Ovary (tissue), 9 donors: ENCODE results near the gene CD101. TPM values are rescaled to one million over a fixed set of nuclear protein-coding genes. Genes with fewer than 3 reads are reported as not detected.
A peak's percentile ranks its signal among the peaks of the same experiment; 100 is the strongest.
"Not testable (repeated sequence)": the region's sequence is repeated elsewhere in the genome, so short reads cannot be mapped to it uniquely, and the experiment has no call there.

Experiments
- DNase-seq, 5 donors: peaks; one replicate each; pipeline ENCODE4 v3.0.0-alpha.2; 2019 to 2020
- H3K27ac ChIP-seq, 2 donors: fragments of 200-600 bp; one replicate each; pipeline versions ENCODE4 v1.5.1 to v1.8.0; 2019 to 2022
- H3K27me3 ChIP-seq: fragments of 200-600 bp; one replicate; pipeline ENCODE4 v1.8.0; 2022
- H3K36me3 ChIP-seq: fragments of 200-600 bp; sonication (generic); one replicate; pipeline ENCODE4 v1.5.1; 2019
- H3K4me1 ChIP-seq: one replicate; pipeline ENCODE4 v1.8.1; 2013; ENCODE audit warnings: mild to moderate bottlenecking, moderate library complexity; ENCODE audit not compliant: insufficient read depth
- H3K4me3 ChIP-seq: fragments of 200-600 bp; sonication (generic); one replicate; pipeline ENCODE4 v1.5.1; 2017
- H3K9me3 ChIP-seq, 2 donors: fragments of 200-600 bp in 1 of 2; sonication (generic) in 1 of 2; one replicate each; pipeline versions ENCODE4 v1.5.1 to v1.8.1; 2013 to 2019; ENCODE audit warnings: mild to moderate bottlenecking in 1 of 2, moderate library complexity in 1 of 2
- CTCF ChIP-seq, 3 donors: fragments of 450-650 bp in 2 of 3; fragments of 200-600 bp in 1 of 3; IDR thresholded peaks; one replicate each; pipeline versions ENCODE4 v1.5.1 to v1.8.0; 2016 to 2022; ENCODE audit warnings: antibody characterized with exemption in 3 of 3, mild to moderate bottlenecking in 1 of 3
- EP300 ChIP-seq: sonication (generic); formaldehyde crosslinking; IDR thresholded peaks from one replicate; pipeline ENCODE4 v1.6.1; 2017; ENCODE audit warnings: antibody characterized with exemption
- POLR2A ChIP-seq: fragments of 450-650 bp; IDR thresholded peaks from one replicate; pipeline ENCODE4 v1.6.1; 2017; ENCODE audit warnings: antibody characterized with exemption, mild to moderate bottlenecking, moderate library complexity
- WGBS, 3 donors: extraction: QIAGEN DNeasy Blood & Tissue Kit in 1 of 3; methylation state at CpG; one replicate each; pipeline versions ENCODE4 v1.1.5 to v1.1.7; 2013 to 2017; 5-methylcytosine and 5-hydroxymethylcytosine counted together
- intact Hi-C, 4 donors: fragments of 100-400 bp; cut with DNase I; formaldehyde crosslinking; loops; one replicate each; pipeline versions ENCODE4 v1.11.0 to v1.15.1; 2022 to 2023
- polyA plus RNA-seq, 2 donors: library from polyadenylated mRNA; stranded (reverse); fragments of 200-250 nt in 1 of 2; fragments of 350-450 nt in 1 of 2; fragmentation: Illumina TruSeq in 1 of 2; extraction: RNeasy Lipid Tissue Mini Kit (QIAGEN cat#74804) in 1 of 2; gene quantifications; one replicate each; pipeline ENCODE4 v1.2.3, GENCODE V29; 2013 to 2014
- total RNA-seq, 7 donors: library from RNA; depleted of rRNA in 2 of 7; stranded (reverse); fragments of >200 nt in 2 of 7; fragmentation: NEBNext Ultra II Directional in 3 of 7; extraction: Animal tissue kit (Norgen Biotek cat#: 25700) in 3 of 7; gene quantifications; one replicate each; pipeline versions ENCODE4 v1.1.0 to v1.2.4, GENCODE V29; 2016 to 2023
- donor health status: DM: no; HTN: no; CAD: no; lungs with moderate emphysema.
- donor health status: DM: no; HTN: no; CAD: no.
- donor health status: Bipolar disorder and iron deficiency.
- donor health status: DM: yes; HTN: yes; CAD: no.
- donor health status: DM: no; HTN: no; CAD: no.
- donor health status: DM: yes; HTN: yes; CAD: no.

The CD101 gene
- total and polyA plus RNA-seq, 9 donors, result 0.30 to 1.6 (median 1.1) TPM

GRCh38 chr1:116971965-116972673 is 29.4 kb upstream of the CD101 start:
- intact Hi-C loops, result no loop called here
- no peaks in the 10 kb centered on the region for H3K27me3 ChIP-seq
- no peak for DNase-seq
- H3K27ac ChIP-seq, result no peak overlapping the region
- TF ChIP-seq EP300 (no peak), POLR2A (no peak), CTCF (IDR thresholded peaks at IDR 0.05) (no peak)
- WGBS, 3 donors, result 86 to 93% (median 91%) methylated on average over 6 of the region's 6 CpGs
- no peaks in the 10 kb centered on the region for H3K4me1 ChIP-seq
- H3K36me3 ChIP-seq, result no peaks in the 10 kb centered on the region
- H3K9me3 ChIP-seq, result peaks cover 0 to 3% of the 10 kb centered on the region in 2 donors
- H3K4me3 ChIP-seq, result no peak overlapping the region

- intact Hi-C loops, result no loop called here
- DNase-seq, result no peak
- WGBS, 3 donors, result 49 to 65% (median 52%) methylated on average over 2 of the region's 2 CpGs
- no peaks in the 10 kb centered on the region for H3K27me3 ChIP-seq
- no peaks in the 10 kb centered on the region for H3K4me1 ChIP-seq
- H3K36me3 ChIP-seq, result no peaks in the 10 kb centered on the region
- peaks cover 0 to 3% of the 10 kb centered on the region in 2 donors for H3K9me3 ChIP-seq
- no peak overlapping the region for H3K27ac ChIP-seq
- TF ChIP-seq CTCF (IDR thresholded peaks at IDR 0.05) (no peak), EP300 (no peak), POLR2A (no peak)
- no peak overlapping the region for H3K4me3 ChIP-seq
Measured at GRCh38 chr1:116972674-116973030, 28.9 kb upstream of the CD101 start.

GRCh38 chr1:116980309-116980708 is 21.3 kb upstream of the CD101 start:
- DNase-seq, H3K4me1 ChIP-seq, intact Hi-C loops, H3K4me3 ChIP-seq, H3K9me3 ChIP-seq, H3K27me3 ChIP-seq, H3K36me3 ChIP-seq, H3K27ac ChIP-seq: not testable (repeated sequence)
- WGBS, 3 donors, result 89 to 100% (median 97%) methylated on average over 1 of the region's 1 CpG

GRCh38 chr1:116981521-116982037 is 20.0 kb upstream of the CD101 start:
- Histone ChIP-seq H3K4me1 (peaks cover 10% of the 10 kb centered on the region), H3K9me3 (no peaks in the 10 kb centered on the region), H3K27me3 (no peaks in the 10 kb centered on the region), H3K4me3 (no peak overlapping the region), H3K36me3 (no peaks in the 10 kb centered on the region), H3K27ac (no peak overlapping the region)
- WGBS, 3 donors, result 94 to 96% (median 96%) methylated on average over 2 of the region's 2 CpGs
- DNase-seq, result no peak
- TF ChIP-seq CTCF (IDR thresholded peaks at IDR 0.05), result no peak
- TF ChIP-seq EP300, result no peak
- no peak for TF ChIP-seq POLR2A
- intact Hi-C loops, result no loop called here

GRCh38 chr1:116982319-116983004 is 19.1 kb upstream of the CD101 start:
- no peak for TF ChIP-seq CTCF (IDR thresholded peaks at IDR 0.05)
- no peak for TF ChIP-seq POLR2A
- TF ChIP-seq EP300, result no peak
- Histone ChIP-seq H3K4me3 (no peak overlapping the region), H3K27ac (peak overlapping the region in 1 of 2 donors; percentile 1), H3K27me3 (no peaks in the 10 kb centered on the region), H3K4me1 (peaks cover 10% of the 10 kb centered on the region), H3K36me3 (no peaks in the 10 kb centered on the region), H3K9me3 (no peaks in the 10 kb centered on the region)
- WGBS, 3 donors, result 82 to 86% (median 83%) methylated on average over 9 of the region's 9 CpGs
- intact Hi-C loops, result no loop called here
- DNase-seq, result no peak
